WI38 (cell line): ENCODE data around the gene ISX.

Experiments used
- H3K4me3 ChIP-seq: 2 replicates; pipeline ENCODE4 v1.5.1; 2011; ENCODE audit warnings: low read depth, mild to moderate bottlenecking, control low read depth, low read length
- CTCF ChIP-seq: IDR thresholded peaks from 2 replicates; pipeline ENCODE4 v1.5.1; 2012; ENCODE audit warnings: low read depth, mild to moderate bottlenecking, control low read depth, low read length

The ISX gene

GRCh38 chr22:35104491-35104890 lies 38.5 kb downstream of the ISX start:
- no peak for TF ChIP-seq CTCF
- H3K4me3 ChIP-seq, result no peak overlapping the region

GRCh38 chr22:35109616-35110015 lies 43.7 kb downstream of the ISX start:
- no peak for TF ChIP-seq CTCF
- H3K4me3 ChIP-seq, result no peak overlapping the region

- TF ChIP-seq CTCF, result no peak
- H3K4me3 ChIP-seq, result no peak overlapping the region
These were observed 45.3 kb downstream of the ISX start for GRCh38 chr22:35111244-35111643.

- TF ChIP-seq CTCF, result no peak
- no peak overlapping the region for H3K4me3 ChIP-seq
These were observed 47.4 kb downstream of the ISX start for GRCh38 chr22:35113341-35113740.

GRCh38 chr22:35114131-35114980 lies 48.4 kb downstream of the ISX start:
- TF ChIP-seq CTCF, result no peak
- H3K4me3 ChIP-seq, result no peak overlapping the region

GRCh38 chr22:35115515-35115914 lies 49.6 kb downstream of the ISX start:
- no peak for TF ChIP-seq CTCF
- no peak overlapping the region for H3K4me3 ChIP-seq

GRCh38 chr22:35116269-35116668 lies 50.3 kb downstream of the ISX start:
- no peak overlapping the region for H3K4me3 ChIP-seq
- TF ChIP-seq CTCF, result no peak
